Measurements from ENCODE around the gene MCRIP2. TPM values are rescaled to one million over a fixed set of nuclear protein-coding genes. Genes with fewer than 3 reads are reported as not detected.
A peak's percentile ranks its signal among the peaks of the same experiment; 100 is the strongest.

Gene MCRIP2
- total RNA-seq, 1 experiment from 2014 or later: 44.6 TPM

GRCh38 chr16:692356-693108 is 50.9 kb downstream of the MCRIP2 start:
- DNase-seq (ENCODE audit: unreplicated experiment): no peak
- peaks cover 10% of the 10 kb centered on the region for H3K4me1 Mint-ChIP-seq (ENCODE audit: insufficient read depth, unreplicated experiment)
- no peak overlapping the region for H3K27ac Mint-ChIP-seq (ENCODE audit: low read depth, unreplicated experiment)
- TF ChIP-seq CTCF (IDR thresholded peaks at IDR 0.05; ENCODE audit: unreplicated experiment): no peak
- H3K27me3 Mint-ChIP-seq (ENCODE audit: insufficient read depth, unreplicated experiment): no peaks in the 10 kb centered on the region
- intact Hi-C loops (cut with micrococcal nuclease): no loop called here
- ChIA-PET CTCF (interaction anchor here (1.0 kb wide), 1 partner anchor 22 kb away, joined by 3 read pairs; no protein-coding TSS in a partner anchor), POLR2A (interaction anchor here (0.6 to 1.4 kb wide), 9 partner anchors 8 to 728 kb away, joined by 3 to 9 read pairs (median 3); partner anchors contain the start of genes JMJD8, METRN, RHOT2 and STUB1)
- peaks cover 83% of the 10 kb centered on the region for H3K36me3 Mint-ChIP-seq (ENCODE audit: insufficient read depth, unreplicated experiment)
- TSS peak; percentile 66 for BruUV-seq (replicated peaks)
- H3K4me3 Mint-ChIP-seq (ENCODE audit: unreplicated experiment): no peak overlapping the region
- no peaks in the 10 kb centered on the region for H3K9me3 Mint-ChIP-seq (ENCODE audit: unreplicated experiment)

- Mint-ChIP-seq H3K4me3 (ENCODE audit: unreplicated experiment) (no peak overlapping the region), H3K36me3 (ENCODE audit: insufficient read depth, unreplicated experiment) (peaks cover 90% of the 10 kb centered on the region), H3K27ac (ENCODE audit: low read depth, unreplicated experiment) (no peak overlapping the region), H3K9me3 (ENCODE audit: unreplicated experiment) (no peaks in the 10 kb centered on the region), H3K27me3 (ENCODE audit: insufficient read depth, unreplicated experiment) (no peaks in the 10 kb centered on the region), H3K4me1 (ENCODE audit: insufficient read depth, unreplicated experiment) (peaks cover 10% of the 10 kb centered on the region)
- no peak for TF ChIP-seq CTCF (IDR thresholded peaks at IDR 0.05; ENCODE audit: unreplicated experiment)
- ChIA-PET CTCF (interaction anchor here (1.0 kb wide), 1 partner anchor 21 kb away, joined by 3 read pairs; no protein-coding TSS in a partner anchor), POLR2A (interaction anchor here (1.0 to 1.4 kb wide), 6 partner anchors 9 to 166 kb away, joined by 3 to 9 read pairs (median 6); partner anchors contain the start of genes CAPN15, JMJD8, RHOT2 and STUB1)
- intact Hi-C loops (cut with micrococcal nuclease): no loop called here
- DNase-seq (ENCODE audit: unreplicated experiment): no peak
- no TSS peak for BruUV-seq (replicated peaks)
These were observed 51.7 kb downstream of the MCRIP2 start for GRCh38 chr16:693364-693763.

GRCh38 chr16:693766-694165 is 52.1 kb downstream of the MCRIP2 start:
- TF ChIP-seq CTCF (IDR thresholded peaks at IDR 0.05; ENCODE audit: unreplicated experiment): no peak
- no peak overlapping the region for H3K4me3 Mint-ChIP-seq (ENCODE audit: unreplicated experiment)
- no peak for DNase-seq (ENCODE audit: unreplicated experiment)
- peaks cover 90% of the 10 kb centered on the region for H3K36me3 Mint-ChIP-seq (ENCODE audit: insufficient read depth, unreplicated experiment)
- H3K9me3 Mint-ChIP-seq (ENCODE audit: unreplicated experiment): no peaks in the 10 kb centered on the region
- CTCF ChIA-PET: no interaction called here
- H3K27me3 Mint-ChIP-seq (ENCODE audit: insufficient read depth, unreplicated experiment): no peaks in the 10 kb centered on the region
- peaks cover 10% of the 10 kb centered on the region for H3K4me1 Mint-ChIP-seq (ENCODE audit: insufficient read depth, unreplicated experiment)
- intact Hi-C loops (cut with micrococcal nuclease): no loop called here
- POLR2A ChIA-PET: interaction anchor here (0.9 to 1.2 kb wide), 3 partner anchors 13 to 167 kb away, joined by 4 to 6 read pairs (median 5); partner anchors contain the start of genes ANTKMT, CAPN15 and STUB1
- H3K27ac Mint-ChIP-seq (ENCODE audit: low read depth, unreplicated experiment): no peak overlapping the region
- BruUV-seq (replicated peaks): no TSS peak

GRCh38 chr16:694187-694862 is 52.7 kb downstream of the MCRIP2 start:
- CTCF ChIA-PET: interaction anchor here (1.2 kb wide), 1 partner anchor 14 kb away, joined by 3 read pairs; no protein-coding TSS in a partner anchor
- intact Hi-C loops (cut with micrococcal nuclease): no loop called here
- POLR2A ChIA-PET: interaction anchor here (0.9 to 2.0 kb wide), 5 partner anchors 8 to 167 kb away, joined by 4 to 11 read pairs (median 6); partner anchors contain the start of genes ANTKMT, CAPN15, JMJD8 and STUB1
- TF ChIP-seq CTCF (IDR thresholded peaks at IDR 0.05; ENCODE audit: unreplicated experiment): no peak
- DNase-seq (ENCODE audit: unreplicated experiment): no peak
- Mint-ChIP-seq H3K9me3 (ENCODE audit: unreplicated experiment) (no peaks in the 10 kb centered on the region), H3K27me3 (ENCODE audit: insufficient read depth, unreplicated experiment) (no peaks in the 10 kb centered on the region), H3K4me3 (ENCODE audit: unreplicated experiment) (no peak overlapping the region), H3K4me1 (ENCODE audit: insufficient read depth, unreplicated experiment) (peaks cover 10% of the 10 kb centered on the region), H3K27ac (ENCODE audit: low read depth, unreplicated experiment) (no peak overlapping the region), H3K36me3 (ENCODE audit: insufficient read depth, unreplicated experiment) (peaks cover 91% of the 10 kb centered on the region)
- BruUV-seq (replicated peaks): no TSS peak
